Measurements from ENCODE around the gene GPR150.
A peak's percentile ranks its signal among the peaks of the same experiment; 100 is the strongest.

Gene GPR150

GRCh38 chr5:95620030-95620869 lies at the start of gene GPR150:
Gene GPR150, plus strand, starts transcription at chr5:95620087. Its CDS starts 189 bp downstream, at chr5:95620276.
- DNase-seq, result peak; percentile 66

DNA sequence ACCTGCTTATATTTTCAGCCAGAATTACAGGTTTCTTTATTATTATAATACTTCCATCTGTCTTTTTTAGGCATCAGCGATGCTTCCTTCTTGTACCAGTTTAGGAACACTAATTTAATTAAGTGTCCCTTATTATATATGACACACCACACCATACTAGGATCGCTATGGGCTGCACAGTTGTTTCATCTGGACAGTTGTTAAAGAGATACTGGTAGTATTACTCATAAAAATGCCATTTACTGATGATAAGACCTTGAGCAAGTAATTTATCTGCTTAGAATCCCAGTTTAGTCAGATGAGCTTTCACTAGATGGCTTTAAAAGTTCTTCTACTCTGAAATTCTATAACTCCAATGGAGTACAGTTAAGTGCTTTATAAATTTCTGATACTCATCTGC lies 47.9 kb upstream of the GPR150 start:
- no peak for DNase-seq

DNA sequence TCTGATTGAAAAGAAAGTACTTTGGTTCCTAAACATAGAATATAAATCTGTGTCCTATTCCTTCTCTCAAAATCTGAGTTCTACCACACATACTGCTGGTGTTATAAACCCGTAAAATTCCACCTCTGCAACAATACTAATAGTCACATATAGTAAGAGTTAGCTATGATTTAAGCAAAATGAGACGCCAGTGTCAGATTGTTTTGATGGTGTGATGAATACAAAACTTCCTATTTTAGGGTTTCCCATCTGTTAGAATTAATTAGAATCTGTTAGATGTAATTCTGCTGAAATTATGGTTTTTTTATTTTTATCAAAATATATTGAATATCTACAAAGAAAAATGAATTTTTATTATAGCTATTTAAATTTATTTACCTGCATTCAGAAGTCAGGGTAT lies 38.3 kb upstream of the GPR150 start:
- DNase-seq, result no peak

GRCh38 chr5:95583992-95584391 lies 35.9 kb upstream of the GPR150 start:
- DNase-seq, result no peak

DNA sequence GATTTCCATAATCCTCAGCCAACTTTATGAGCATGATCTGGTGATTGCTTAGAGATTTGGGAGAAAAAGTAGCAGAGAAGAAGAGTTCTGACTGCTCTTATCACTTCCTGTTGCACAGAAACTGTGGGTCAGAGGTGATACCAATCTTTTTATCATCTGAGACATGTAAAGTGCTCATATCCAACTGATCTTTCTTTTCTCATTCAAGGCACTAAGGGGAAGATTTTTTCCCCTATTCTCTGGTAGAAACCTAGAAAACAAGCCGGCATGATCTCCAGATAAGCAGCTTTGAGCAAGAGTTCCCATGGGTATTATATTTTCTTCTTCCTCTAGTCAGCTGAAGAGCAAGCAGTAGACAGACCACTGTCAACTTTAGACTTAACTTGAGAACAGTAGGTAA lies 29.0 kb upstream of the GPR150 start:
- no peak for DNase-seq

DNA sequence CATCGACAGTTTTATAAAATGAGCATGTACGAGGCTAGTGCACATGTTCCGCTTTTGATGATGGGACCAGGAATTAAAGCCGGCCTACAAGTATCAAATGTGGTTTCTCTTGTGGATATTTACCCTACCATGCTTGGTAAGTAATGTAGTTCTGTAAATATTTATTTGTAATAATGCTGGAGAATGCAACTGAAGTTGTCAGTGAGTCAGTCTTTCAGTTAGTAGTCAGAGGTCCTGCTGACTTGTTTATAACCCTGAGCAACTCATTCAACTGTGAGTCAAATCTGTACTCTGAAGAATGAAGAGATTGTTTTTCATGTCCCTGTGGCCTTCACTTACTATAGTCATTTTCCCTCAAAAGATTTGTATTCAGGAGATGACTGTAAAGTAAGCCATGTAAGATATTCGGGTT lies 28.4 kb upstream of the GPR150 start:
- DNase-seq, result no peak

DNA sequence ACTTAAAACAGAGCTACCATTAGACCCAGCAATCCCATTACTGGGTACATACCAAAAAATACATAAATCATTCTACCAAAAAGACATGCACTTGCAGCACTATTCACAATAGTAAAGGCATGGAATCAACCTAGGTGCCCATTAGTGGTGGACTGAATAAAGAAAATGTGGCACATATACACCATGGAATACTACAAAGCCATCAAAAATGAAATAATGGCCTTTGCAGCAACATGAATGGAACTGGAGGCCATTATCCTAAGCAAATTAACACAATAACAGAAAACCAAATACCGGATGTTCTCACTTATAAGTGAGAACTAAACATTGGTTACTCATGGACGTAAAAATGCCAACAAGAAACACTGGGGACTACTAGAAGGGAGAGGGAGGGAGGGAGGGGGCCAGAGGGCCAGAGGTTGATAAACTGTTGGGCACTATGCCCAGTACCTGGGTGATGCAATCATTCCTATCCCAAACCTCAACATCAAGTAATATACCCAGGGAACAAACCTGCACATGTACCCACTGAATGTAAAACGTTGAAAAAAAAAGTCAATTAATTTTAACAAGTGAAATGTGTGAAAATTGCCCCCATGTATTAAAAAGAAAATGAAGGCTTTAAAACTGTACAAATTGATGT lies 24.5 kb upstream of the GPR150 start:
- DNase-seq, result no peak

GRCh38 chr5:95599252-95599651 lies 20.6 kb upstream of the GPR150 start:
- DNase-seq, result no peak

- DNase-seq, result no peak
Observed at GRCh38 chr5:95600557-95600956, 19.3 kb upstream of the GPR150 start.

DNA sequence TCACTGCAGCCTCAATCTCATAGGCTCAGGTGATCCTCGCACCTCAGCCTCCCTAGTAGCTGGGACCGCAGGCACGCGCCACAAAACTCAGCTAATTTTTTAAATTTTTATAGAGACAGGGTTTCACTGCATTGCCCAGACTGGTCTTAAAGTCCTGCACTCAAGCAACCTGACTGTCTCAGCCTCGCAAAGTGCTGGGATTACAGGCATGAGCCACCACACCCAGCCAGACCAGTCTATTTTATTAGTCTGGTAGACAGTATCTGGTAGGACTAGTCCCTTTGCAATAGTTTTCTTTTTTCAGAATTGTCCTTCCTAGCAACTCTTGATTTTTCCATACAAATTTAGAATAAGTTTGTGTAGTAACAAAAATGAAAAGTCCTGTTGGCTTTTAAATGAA lies 14.1 kb upstream of the GPR150 start:
- no peak for DNase-seq

DNA sequence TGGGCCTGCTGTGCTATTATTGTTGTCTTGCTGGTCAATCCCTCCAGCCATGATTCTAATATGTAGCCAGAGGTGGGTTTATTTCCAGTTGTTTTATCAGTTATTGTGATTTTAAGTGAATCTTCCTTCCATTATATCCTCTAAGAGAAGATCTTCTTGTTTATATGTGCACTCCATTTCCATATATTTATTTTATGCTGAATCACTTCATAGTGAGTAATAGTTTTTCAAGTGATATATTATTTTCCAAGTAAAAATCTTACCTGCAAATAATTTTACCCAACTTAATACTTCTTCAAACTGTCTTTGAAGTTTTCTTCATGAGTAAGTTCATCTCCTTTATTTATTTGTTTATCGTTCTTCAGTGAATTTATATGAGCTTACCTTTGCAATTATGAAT lies 13.5 kb upstream of the GPR150 start:
- DNase-seq, result no peak

DNA sequence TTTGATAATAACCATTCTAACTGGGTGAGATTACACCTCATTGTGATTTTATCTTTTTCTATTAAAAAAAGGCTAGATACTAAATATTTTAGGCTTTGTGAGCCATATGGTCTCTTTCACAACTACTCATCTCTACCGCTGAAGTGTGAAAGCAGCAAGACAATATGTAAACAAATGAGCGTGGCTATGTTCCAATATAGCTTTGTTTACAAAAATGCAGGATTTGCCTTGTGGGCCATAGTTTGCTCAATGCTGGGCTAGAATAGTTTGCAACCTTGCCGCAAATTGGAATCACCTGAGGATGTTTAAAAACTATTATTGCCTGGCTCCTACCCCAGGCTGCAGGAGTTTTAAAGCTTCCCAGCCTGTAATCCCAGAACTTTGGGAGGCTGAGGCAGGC lies 10.2 kb upstream of the GPR150 start:
- no peak for DNase-seq

- DNase-seq, result no peak
Observed at GRCh38 chr5:95610546-95610945, 9.3 kb upstream of the GPR150 start.

DNA sequence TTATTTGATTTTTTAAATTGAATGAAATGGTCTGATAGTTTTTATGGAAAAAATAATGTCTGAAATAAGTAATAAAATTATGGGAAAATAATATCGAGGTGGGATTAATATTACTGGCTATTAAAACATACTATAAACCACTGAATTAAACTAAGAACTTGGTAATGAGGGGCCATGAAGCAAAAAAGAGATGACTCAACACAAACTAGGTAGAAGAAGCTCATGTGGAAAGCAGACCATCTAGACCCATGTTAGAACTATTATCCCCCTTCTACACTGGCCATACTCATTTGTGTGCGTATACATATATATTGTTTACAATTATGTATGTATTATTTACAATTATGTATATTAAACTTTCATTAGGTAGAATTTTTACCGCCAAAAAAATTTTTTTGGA lies 8.5 kb upstream of the GPR150 start:
- DNase-seq, result no peak

- DNase-seq, result no peak
Observed at GRCh38 chr5:95613514-95613913, 6.4 kb upstream of the GPR150 start.

DNA sequence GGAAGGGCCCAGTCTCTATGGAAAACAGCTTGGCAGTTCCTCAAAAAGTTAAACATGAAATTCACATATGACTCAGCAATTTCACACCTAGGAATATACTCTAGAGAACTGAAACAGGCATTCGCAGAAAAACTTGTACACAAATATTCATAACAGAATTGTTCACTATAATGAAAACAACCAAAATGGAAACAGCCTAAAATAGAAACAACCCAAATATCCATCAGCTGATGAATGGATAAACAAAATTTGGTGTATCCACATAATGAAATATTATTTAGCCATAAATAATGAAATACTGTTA lies 4.8 kb upstream of the GPR150 start:
- DNase-seq, result no peak

DNA sequence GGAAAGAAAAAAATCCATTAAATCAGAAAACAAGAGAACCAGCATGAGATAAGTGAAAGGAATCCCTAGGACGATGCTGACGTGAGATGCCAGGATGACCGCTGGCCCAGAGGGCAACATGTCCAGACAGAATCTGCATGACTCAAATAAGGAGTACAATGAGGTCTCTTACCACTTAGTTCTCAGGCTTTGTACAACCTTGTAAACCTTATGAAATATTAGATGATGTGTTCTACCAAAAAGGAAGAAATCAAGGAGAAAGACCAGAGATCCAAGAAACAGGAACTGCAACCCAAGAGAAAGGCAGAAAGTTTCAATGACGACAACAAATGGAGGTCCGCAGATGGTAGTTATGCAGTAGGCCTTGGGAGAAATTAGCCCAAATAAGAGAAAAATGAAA lies 2.8 kb upstream of the GPR150 start:
- no peak for DNase-seq

DNA sequence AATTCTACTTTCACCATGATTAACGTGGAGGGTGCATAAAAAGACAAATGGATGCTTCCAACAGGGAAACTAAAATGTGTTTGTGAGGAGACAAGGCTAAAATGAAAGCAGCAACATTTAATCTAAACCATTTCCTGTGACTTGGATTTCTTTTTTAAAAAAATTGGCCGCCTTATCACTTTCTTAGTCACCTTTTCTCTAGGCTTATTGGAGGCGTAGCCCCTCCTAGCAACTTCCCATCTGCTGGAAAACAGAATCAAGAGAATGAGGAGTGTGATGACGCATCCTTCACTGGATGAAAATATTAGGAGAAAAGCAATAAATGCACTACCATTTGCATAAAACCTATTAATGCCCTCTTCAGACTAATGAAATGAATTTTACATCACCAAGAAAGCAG lies 791 bp upstream of the GPR150 start:
- no peak for DNase-seq

GRCh38 chr5:95619514-95620029 lies 315 bp upstream of the GPR150 start:
- no peak for DNase-seq

DNA sequence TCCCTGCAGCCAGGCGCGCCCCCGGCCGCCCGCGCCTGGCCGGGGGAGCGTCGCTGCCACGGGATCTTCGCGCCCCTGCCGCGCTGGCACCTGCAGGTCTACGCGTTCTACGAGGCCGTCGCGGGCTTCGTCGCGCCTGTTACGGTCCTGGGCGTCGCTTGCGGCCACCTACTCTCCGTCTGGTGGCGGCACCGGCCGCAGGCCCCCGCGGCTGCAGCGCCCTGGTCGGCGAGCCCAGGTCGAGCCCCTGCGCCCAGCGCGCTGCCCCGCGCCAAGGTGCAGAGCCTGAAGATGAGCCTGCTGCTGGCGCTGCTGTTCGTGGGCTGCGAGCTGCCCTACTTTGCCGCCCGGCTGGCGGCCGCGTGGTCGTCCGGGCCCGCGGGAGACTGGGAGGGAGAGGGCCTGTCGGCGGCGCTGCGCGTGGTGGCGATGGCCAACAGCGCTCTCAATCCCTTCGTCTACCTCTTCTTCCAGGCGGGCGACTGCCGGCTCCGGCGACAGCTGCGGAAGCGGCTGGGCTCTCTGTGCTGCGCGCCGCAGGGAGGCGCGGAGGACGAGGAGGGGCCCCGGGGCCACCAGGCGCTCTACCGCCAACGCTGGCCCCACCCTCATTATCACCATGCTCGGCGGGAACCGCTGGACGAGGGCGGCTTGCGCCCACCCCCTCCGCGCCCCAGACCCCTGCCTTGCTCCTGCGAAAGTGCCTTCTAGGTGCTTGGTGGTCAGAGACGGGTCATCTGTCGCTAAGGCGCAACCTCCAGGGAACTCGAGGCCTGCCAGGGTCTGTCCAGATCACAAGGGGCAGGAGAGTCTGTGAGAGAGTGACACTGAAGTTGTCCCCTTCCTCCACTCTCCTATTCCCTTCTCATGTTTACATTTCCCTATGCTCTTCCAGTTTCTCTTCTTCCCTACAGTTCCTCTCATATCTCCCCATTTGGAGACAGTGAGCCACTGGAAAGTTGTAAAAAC lies 1.3 kb downstream of the GPR150 start:
- peak; percentile 52 for DNase-seq

- DNase-seq, result no peak
Observed at GRCh38 chr5:95621839-95622629, 2.1 kb downstream of the GPR150 start.

DNA sequence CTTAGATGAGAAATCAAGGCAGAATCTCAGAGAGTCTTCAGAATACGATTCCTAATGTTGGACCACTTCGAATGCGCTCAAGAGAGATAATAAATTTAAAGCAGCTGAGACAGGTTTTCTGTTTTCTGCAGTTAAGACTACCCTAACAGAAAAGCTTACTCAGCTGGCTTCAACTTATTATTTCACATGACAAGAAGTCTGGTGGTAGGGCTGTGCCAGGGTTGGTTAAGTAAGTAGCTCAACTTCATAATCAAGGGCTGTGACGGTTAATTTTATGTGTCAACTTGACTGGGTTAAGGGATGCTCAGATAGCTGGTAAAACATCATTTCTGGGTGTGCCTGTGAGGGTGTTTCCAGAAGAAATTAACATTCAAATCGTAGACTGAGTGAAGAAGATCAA lies 3.8 kb downstream of the GPR150 start:
- no peak for DNase-seq

DNA sequence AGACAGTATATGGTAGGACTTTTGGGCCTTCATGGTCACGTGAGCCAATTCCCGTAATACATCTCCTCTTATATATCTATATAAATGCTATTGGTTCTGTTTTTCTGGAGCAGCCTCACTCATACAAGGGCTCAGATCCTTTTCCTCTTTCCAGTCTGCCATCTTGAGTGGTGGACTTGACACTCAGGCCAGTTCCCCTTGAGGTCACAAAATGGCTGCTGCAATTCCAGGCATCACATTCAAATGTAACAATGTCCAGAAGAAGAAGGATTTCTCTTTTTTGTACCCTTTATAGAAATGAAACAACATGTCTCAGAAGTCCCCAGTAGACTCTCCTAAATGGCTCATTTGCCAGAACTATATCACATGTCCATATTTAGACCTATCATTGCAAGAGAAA lies 4.5 kb downstream of the GPR150 start:
- no peak for DNase-seq

All from activated CD4-positive, CD25-positive, alpha-beta regulatory T cell treated with anti-CD3 and anti-CD28 coated beads, Interleukin-2, amount 50 U/mL, for 72 hours (primary cell).